Left ventricle myocardium superior (tissue), 1 donor: ENCODE measurements around the gene PRKCD. TPM values are rescaled to one million over a fixed set of nuclear protein-coding genes. Genes with fewer than 3 reads are reported as not detected.

Source experiments
- ATAC-seq: fragments of 200-7000 bp; cut with Tn5 transposase; one replicate; pipeline ENCODE4 v1.9.1; 2020; ENCODE audit warnings: mild to moderate bottlenecking, moderate library complexity
- DNase-seq: peaks from one replicate; pipeline ENCODE4 v3.0.0-alpha.2; 2020
- intact Hi-C: fragments of 100-400 bp; cut with micrococcal nuclease; formaldehyde crosslinking; loops from one replicate; pipeline ENCODE4 v1.11.0; 2022
- total RNA-seq: library from RNA; stranded (reverse); fragmentation: NEBNext Ultra II Directional; extraction: Animal tissue kit (Norgen Biotek cat#: 25700); gene quantifications from one replicate; pipeline ENCODE4 v1.2.1, GENCODE V29; 2021
- donor health status: DM: no; HTN: yes; CAD: no; lungs with severe emphysema.

The PRKCD gene
- total RNA-seq, 1 donor from 2014 or later = 13.2 TPM

- DNase-seq = no peak
- intact Hi-C loops = no loop called here
- no peak for ATAC-seq
Measured at GRCh38 chr3:53182764-53183355, 21.9 kb downstream of the PRKCD start.

GRCh38 chr3:53183514-53183913, 22.5 kb downstream of the PRKCD start:
- intact Hi-C loops = no loop called here
- ATAC-seq = no peak
- no peak for DNase-seq

GRCh38 chr3:53184701-53185100, 23.7 kb downstream of the PRKCD start:
- DNase-seq (no peak), ATAC-seq (no peak)
- intact Hi-C loops = no loop called here

GRCh38 chr3:53185761-53186465, 24.9 kb downstream of the PRKCD start:
- intact Hi-C loops = no loop called here
- peak; percentile 22 for DNase-seq
- no peak for ATAC-seq

- intact Hi-C loops = no loop called here
- DNase-seq (peak; percentile 25), ATAC-seq (no peak)
Measured at GRCh38 chr3:53186726-53187125, 25.7 kb downstream of the PRKCD start.

GRCh38 chr3:53187430-53187829, 26.4 kb downstream of the PRKCD start:
- intact Hi-C loops = no loop called here
- no peak for ATAC-seq
- no peak for DNase-seq

DNA sequence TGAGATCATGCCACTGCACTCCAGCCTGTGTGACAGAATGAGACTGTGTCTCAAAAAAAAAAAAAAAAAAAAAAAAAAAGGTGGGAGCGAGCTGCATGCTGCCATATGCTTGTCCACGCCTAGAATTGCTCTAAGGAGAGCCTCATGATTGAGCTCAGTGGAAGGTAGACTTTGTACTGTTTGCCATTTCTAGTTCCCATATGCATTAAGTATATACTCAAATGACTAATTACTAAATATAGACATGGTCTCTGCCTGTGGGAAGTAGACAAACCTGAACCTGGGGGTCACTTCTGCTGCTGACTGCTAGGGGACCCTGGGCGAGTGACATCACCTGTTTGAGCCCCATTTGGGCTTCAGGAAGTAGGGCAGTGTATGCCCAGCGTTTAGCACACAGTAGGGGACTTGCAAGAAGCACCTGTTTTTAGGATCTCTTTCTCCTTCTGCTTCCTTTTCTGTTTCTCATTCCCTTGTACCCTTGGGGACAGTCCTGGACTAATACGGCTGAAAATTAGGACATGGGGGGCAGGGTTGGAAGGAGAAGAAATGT, 27.2 kb downstream of the PRKCD start:
- DNase-seq (no peak), ATAC-seq (no peak)
- intact Hi-C loops = no loop called here

DNA sequence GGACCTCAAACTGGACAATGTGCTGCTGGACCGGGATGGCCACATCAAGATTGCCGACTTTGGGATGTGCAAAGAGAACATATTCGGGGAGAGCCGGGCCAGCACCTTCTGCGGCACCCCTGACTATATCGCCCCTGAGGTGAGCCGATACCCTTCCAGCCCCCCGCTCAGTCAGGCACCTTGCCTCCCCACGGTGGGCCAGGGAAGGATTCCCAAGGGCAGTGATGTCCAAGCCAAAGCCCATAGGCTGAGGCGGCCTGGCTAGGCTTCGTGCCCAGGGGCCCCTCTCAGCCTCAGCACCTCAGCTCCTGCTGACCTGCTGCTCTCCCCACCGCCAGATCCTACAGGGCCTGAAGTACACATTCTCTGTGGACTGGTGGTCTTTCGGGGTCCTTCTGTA, 27.7 kb downstream of the PRKCD start:
- DNase-seq (peak; percentile 4), ATAC-seq (no peak)
- intact Hi-C loops = no loop called here

- DNase-seq = no peak
- intact Hi-C loops = no loop called here
Measured at GRCh38 chr3:53189276-53189675, 28.3 kb downstream of the PRKCD start.

DNA sequence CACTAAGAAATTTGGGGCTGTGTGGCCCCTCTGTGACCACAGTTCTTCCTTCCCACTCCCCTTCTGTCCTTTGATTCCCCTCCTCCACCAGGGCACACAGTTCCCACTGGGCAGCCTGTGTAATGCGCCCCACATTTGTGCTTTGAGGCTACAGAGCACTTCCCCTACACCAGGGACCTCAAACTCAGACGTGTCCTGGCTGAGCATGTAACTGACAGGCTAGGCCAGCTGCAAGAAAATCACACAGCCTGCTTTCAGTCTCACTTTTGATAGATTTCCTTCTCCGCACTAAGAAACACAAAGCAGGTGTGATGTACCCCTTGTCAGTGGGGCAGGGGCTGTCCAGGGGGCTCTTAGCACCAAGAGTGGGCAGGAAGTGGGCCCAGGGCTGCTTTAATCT, 29.6 kb downstream of the PRKCD start:
- intact Hi-C loops = no loop called here
- no peak for ATAC-seq
- peak; percentile 3 for DNase-seq

More at GRCh38 chr3:53189276-53189675, 28.3 kb downstream of the PRKCD start:
- ATAC-seq = no peak

GRCh38 chr3:53191836-53192480, 30.9 kb downstream of the PRKCD start:
- peak; percentile 20 for DNase-seq
- no peak for ATAC-seq
- intact Hi-C loops = no loop called here

- DNase-seq = peak; percentile 29
Measured at GRCh38 chr3:53192608-53193007, 31.6 kb downstream of the PRKCD start.

DNA sequence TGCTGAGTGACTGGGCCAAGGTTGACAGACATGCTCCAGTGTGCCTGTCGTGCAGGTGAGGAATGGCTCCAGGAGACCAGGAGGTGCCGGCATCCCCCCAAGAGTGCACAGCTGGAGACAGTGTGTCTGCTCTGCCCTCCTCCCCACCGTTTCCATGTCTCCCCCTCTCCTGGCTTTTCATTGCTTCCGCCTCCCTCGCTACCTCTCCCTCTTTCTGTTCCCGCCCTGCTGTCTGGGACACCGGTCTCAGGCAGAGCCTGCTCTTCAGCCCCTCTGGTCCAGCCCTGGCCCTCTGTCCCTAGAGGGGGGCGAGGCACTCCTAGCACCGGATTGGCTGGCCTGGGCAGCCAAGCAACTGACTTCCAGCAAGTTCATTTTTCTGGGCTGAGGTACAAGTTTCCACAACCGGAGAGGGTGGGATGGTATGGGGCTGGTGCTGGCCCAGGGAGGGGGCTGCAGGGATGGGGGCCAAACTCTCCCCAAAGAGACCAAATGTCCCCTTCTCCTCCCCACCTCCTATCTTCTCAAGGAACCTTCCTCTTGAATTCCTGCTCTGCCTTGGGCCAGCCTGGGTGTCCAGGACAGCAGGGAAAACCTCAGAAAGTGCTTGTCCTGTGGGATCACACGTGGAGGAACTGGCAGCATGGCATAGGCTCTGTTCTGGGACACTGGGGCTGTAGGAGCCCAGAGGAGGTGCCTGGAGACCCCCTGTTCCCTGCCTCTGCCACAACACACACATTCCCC, 32.6 kb downstream of the PRKCD start:
- intact Hi-C loops = no loop called here
- DNase-seq (peak; percentile 52), ATAC-seq (peak; percentile 54)

More at GRCh38 chr3:53192608-53193007, 31.6 kb downstream of the PRKCD start:
- ATAC-seq = no peak
- intact Hi-C loops = no loop called here

DNA sequence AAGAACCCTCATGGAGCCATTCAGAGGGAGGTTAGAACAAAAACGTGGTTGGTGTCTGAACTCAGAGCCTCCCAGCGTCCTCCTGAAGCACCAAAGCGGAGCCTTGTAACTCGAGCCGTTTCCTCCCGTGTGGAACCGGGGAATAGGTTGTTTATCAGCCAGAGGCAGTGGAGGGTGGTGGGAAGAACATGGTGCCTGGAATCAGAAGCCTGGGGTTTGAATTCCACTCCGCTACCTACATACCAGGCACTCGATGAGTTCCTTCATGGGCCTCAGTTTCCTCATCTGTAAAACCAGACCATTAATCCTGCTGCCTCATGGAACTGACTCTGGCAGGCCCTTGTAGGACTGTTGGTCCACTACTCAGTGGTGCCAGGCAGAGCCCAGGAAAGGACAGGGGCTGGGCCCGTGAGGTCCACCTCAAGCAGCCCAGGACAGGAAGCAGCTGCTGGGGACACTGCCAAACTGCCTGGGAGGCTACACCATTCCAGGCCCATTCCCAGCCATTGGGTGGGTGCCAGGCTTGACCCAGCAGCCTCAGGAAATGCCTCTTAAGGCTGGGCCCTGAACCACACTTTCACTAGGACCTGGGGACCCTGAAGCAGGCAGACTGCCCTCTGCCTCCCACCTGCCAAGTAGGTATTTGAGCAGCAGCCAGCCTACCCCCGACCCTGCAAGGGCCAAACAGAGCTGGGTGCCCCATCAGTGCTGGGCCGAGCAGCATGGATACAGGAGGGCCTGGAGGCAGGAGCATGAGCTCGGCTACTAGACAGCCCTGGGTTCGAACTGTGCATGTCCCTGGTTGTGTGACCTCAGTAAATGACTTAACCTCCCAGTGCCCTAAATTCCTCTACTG, 33.4 kb downstream of the PRKCD start:
- intact Hi-C loops = no loop called here
- DNase-seq = peak; percentile 67
- ATAC-seq = peak; percentile 56

- DNase-seq (peak; percentile 22), ATAC-seq (peak; percentile 3)
- intact Hi-C loops = no loop called here
Measured at GRCh38 chr3:53195066-53195450, 34.0 kb downstream of the PRKCD start.

DNA sequence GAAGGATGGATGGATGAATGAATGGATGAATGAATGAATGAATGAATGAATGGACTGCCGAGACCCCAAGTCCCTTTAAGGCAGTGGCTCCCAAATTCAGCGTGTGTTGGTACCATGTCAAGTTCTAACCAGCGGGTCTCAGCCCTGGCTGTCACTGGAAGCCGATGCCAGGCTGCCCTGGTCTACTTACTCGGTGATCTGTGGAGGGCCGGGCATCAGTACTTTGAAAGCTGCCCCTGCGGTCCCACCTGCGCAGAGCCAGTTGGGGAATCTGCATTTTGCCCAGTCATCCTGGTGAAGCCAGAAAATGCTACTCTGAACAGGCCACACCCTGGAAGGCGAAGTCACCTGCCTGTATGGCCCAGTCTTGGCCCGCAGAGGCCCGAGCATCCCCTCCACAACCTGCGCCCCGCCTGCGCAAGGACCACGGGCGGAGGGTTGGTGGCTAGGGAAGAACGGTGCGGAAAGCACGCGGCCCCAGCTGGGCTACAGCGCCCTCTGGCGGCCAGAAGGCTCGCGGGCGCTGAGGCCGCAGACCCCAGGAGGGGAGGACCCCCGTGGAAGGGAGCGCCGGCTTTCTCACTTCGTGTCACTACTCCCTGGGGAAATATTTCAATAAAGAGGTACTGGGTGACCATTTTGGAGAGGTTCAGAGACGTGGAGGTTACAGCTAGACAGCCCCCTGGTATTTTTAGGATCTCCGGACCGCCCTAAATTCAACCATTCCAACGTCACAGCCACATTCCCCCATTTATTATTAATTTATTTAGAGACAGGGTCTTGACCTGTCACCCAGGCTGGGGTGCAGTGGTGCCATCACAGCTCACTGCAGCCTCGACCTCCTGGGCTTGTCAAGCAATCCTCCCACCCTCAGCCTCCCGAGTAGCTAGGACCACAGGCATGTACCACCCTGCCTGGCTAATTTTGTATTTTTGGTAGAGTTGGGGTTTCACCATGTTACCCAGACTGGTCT, 34.9 kb downstream of the PRKCD start:
- intact Hi-C loops = loop anchor here (2.0 kb wide), 1 partner anchor 81 kb away; no protein-coding TSS in a partner anchor
- ATAC-seq = peak; percentile 76
- DNase-seq = peak; percentile 78
